ENCODE results near the gene GABPB1.
A peak's percentile ranks its signal among the peaks of the same experiment; 100 is the strongest.

Gene GABPB1

GRCh38 chr15:50250760-50251394, 104.1 kb downstream of the GABPB1 start:
- Histone ChIP-seq H3K9ac (no peak overlapping the region), H2AFZ (ENCODE audit: low read depth) (no peak overlapping the region), H3K4me3 (IDR thresholded peaks at IDR 0.05; ENCODE audit: insufficient read depth, low read depth, low read length) (no peak overlapping the region), H3K4me2 (no peak overlapping the region), H3K79me2 (ENCODE audit: insufficient read depth, low read depth) (no peaks in the 10 kb centered on the region), H3K27ac (no peak overlapping the region), H3K27me3 (ENCODE audit: insufficient read depth, low read depth) (no peaks in the 10 kb centered on the region), H4K20me1 (ENCODE audit: insufficient read depth) (no peaks in the 10 kb centered on the region), H3K36me3 (ENCODE audit: insufficient read depth) (no peaks in the 10 kb centered on the region), H3K4me1 (ENCODE audit: low read depth, poor library complexity, severe bottlenecking) (no peaks in the 10 kb centered on the region)
- TF ChIP-seq CTCF (conservative IDR thresholded peaks at IDR 0.05; ENCODE audit: low read depth, low read length): no peak

GRCh38 chr15:50249704-50250103, 105.3 kb downstream of the GABPB1 start:
- H4K20me1 ChIP-seq (ENCODE audit: insufficient read depth): no peaks in the 10 kb centered on the region
- no peak overlapping the region for H3K27ac ChIP-seq
- no peak for TF ChIP-seq CTCF (conservative IDR thresholded peaks at IDR 0.05; ENCODE audit: low read depth, low read length)
- H3K36me3 ChIP-seq (ENCODE audit: insufficient read depth): no peaks in the 10 kb centered on the region
- H2AFZ ChIP-seq (ENCODE audit: low read depth): no peak overlapping the region
- H3K27me3 ChIP-seq (ENCODE audit: insufficient read depth, low read depth): no peaks in the 10 kb centered on the region
- no peaks in the 10 kb centered on the region for H3K4me1 ChIP-seq (ENCODE audit: low read depth, poor library complexity, severe bottlenecking)
- H3K9ac ChIP-seq: no peak overlapping the region
- H3K79me2 ChIP-seq (ENCODE audit: insufficient read depth, low read depth): no peaks in the 10 kb centered on the region
- no peak overlapping the region for H3K4me2 ChIP-seq
- H3K4me3 ChIP-seq (IDR thresholded peaks at IDR 0.05; ENCODE audit: insufficient read depth, low read depth, low read length): no peak overlapping the region

- Histone ChIP-seq H3K9ac (no peak overlapping the region), H3K79me2 (ENCODE audit: insufficient read depth, low read depth) (no peaks in the 10 kb centered on the region), H3K36me3 (ENCODE audit: insufficient read depth) (no peaks in the 10 kb centered on the region), H4K20me1 (ENCODE audit: insufficient read depth) (no peaks in the 10 kb centered on the region), H3K27ac (no peak overlapping the region), H3K4me2 (no peak overlapping the region), H2AFZ (ENCODE audit: low read depth) (no peak overlapping the region), H3K4me3 (IDR thresholded peaks at IDR 0.05; ENCODE audit: insufficient read depth, low read depth, low read length) (no peak overlapping the region), H3K27me3 (ENCODE audit: insufficient read depth, low read depth) (no peaks in the 10 kb centered on the region), H3K4me1 (ENCODE audit: low read depth, poor library complexity, severe bottlenecking) (no peaks in the 10 kb centered on the region)
- TF ChIP-seq CTCF (conservative IDR thresholded peaks at IDR 0.05; ENCODE audit: low read depth, low read length): no peak
Observed at GRCh38 chr15:50248994-50249582, 105.9 kb downstream of the GABPB1 start.

GRCh38 chr15:50247819-50248655, 107.0 kb downstream of the GABPB1 start:
- Histone ChIP-seq H3K27me3 (ENCODE audit: insufficient read depth, low read depth) (no peaks in the 10 kb centered on the region), H3K79me2 (ENCODE audit: insufficient read depth, low read depth) (no peaks in the 10 kb centered on the region), H3K4me2 (no peak overlapping the region), H3K27ac (no peak overlapping the region), H3K9ac (no peak overlapping the region), H3K4me1 (ENCODE audit: low read depth, poor library complexity, severe bottlenecking) (no peaks in the 10 kb centered on the region), H4K20me1 (ENCODE audit: insufficient read depth) (no peaks in the 10 kb centered on the region), H3K36me3 (ENCODE audit: insufficient read depth) (no peaks in the 10 kb centered on the region), H2AFZ (ENCODE audit: low read depth) (peak overlapping the region; percentile 15; the same call in 1 of the 2 replicates), H3K4me3 (IDR thresholded peaks at IDR 0.05; ENCODE audit: insufficient read depth, low read depth, low read length) (no peak overlapping the region)
- no peak for TF ChIP-seq CTCF (conservative IDR thresholded peaks at IDR 0.05; ENCODE audit: low read depth, low read length)

Data from KMS-11 (cell line).